Neutrophil (primary cell): ENCODE data around the gene C1RL.
"Not testable (repeated sequence)": the region's sequence is repeated elsewhere in the genome, so short reads cannot be mapped to it uniquely, and the experiment has no call there.

Experiments
- H3K27ac ChIP-seq: fragments of 200-600 bp; sonication (generic); 2 replicates; pipeline ENCODE4 v1.5.1; 2016; ENCODE audit warnings: mild to moderate bottlenecking, moderate library complexity
- H3K27me3 ChIP-seq: fragments of 200-600 bp; sonication (generic); 2 replicates; pipeline ENCODE4 v1.6.0; 2016; ENCODE audit warnings: mild to moderate bottlenecking
- H3K36me3 ChIP-seq: fragments of 200-600 bp; sonication (generic); 2 replicates; pipeline ENCODE4 v1.5.1; 2017
- H3K4me1 ChIP-seq, 2 experiments: fragments of 200-600 bp in 1 of 2; sonication (generic) in 1 of 2; 1 replicate in 1 of 2; 2 replicates in 1 of 2; pipeline versions ENCODE4 v1.5.1 to v1.6.1; 2013 to 2016; ENCODE audit warnings: low read depth in 1 of 2, low read length in 1 of 2, mild to moderate bottlenecking in 1 of 2, moderate library complexity in 1 of 2; ENCODE audit not compliant: control insufficient read depth in 1 of 2, insufficient read depth in 1 of 2
- H3K4me3 ChIP-seq, 2 experiments: fragments of 200-600 bp in 1 of 2; sonication (generic) in 1 of 2; 1 replicate in 1 of 2; 2 replicates in 1 of 2; pipeline ENCODE4 v1.5.1; 2013 to 2016; ENCODE audit warnings: low read depth in 1 of 2, low read length in 1 of 2, mild to moderate bottlenecking in 1 of 2, moderate library complexity in 1 of 2
- H3K9me3 ChIP-seq: fragments of 200-600 bp; sonication (generic); 2 replicates; pipeline ENCODE4 v1.5.1; 2016
- CTCF ChIP-seq: fragments of 200-600 bp; sonication (generic); IDR thresholded peaks from 2 replicates; pipeline ENCODE4 v1.5.1; 2016; ENCODE audit warnings: antibody characterized with exemption

C1RL gene

GRCh38 chr12:7108003-7108795 lies 815 bp downstream of the C1RL start:
- Histone ChIP-seq H3K36me3 (peaks cover 18% of the 10 kb centered on the region), H3K4me1 (peaks cover 56 to 74% of the 10 kb centered on the region in 2 experiments), H3K27me3 (no peaks in the 10 kb centered on the region), H3K4me3 (peak overlapping the region; percentile 94 to 99), H3K9me3 (no peaks in the 10 kb centered on the region), H3K27ac (peak overlapping the region; percentile 97)
- no peak for TF ChIP-seq CTCF

GRCh38 chr12:7107636-7108002 lies 1.4 kb downstream of the C1RL start:
- TF ChIP-seq CTCF: no peak
- peaks cover 55 to 74% of the 10 kb centered on the region in 2 experiments for H3K4me1 ChIP-seq
- peak overlapping the region; percentile 97 for H3K27ac ChIP-seq
- no peaks in the 10 kb centered on the region for H3K9me3 ChIP-seq
- H3K36me3 ChIP-seq: peaks cover 23% of the 10 kb centered on the region
- H3K27me3 ChIP-seq: no peaks in the 10 kb centered on the region
- peak overlapping the region; percentile 94 to 99 for H3K4me3 ChIP-seq

- H3K36me3 ChIP-seq: peaks cover 27% of the 10 kb centered on the region
- peaks cover 53 to 76% of the 10 kb centered on the region in 2 experiments for H3K4me1 ChIP-seq
- not testable (repeated sequence) for H3K9me3 ChIP-seq, H3K27me3 ChIP-seq
- H3K27ac ChIP-seq: peak overlapping the region; percentile 97
- peak overlapping the region; percentile 94 to 99 for H3K4me3 ChIP-seq
These were observed 1.8 kb downstream of the C1RL start for GRCh38 chr12:7107181-7107580.

GRCh38 chr12:7106082-7106481 lies 2.9 kb downstream of the C1RL start:
- peaks cover 38% of the 10 kb centered on the region for H3K36me3 ChIP-seq
- H3K4me3 ChIP-seq: peak overlapping the region; percentile 94 to 99
- no peaks in the 10 kb centered on the region for H3K27me3 ChIP-seq
- TF ChIP-seq CTCF: no peak
- H3K9me3 ChIP-seq: no peaks in the 10 kb centered on the region
- peaks cover 53 to 76% of the 10 kb centered on the region in 2 experiments for H3K4me1 ChIP-seq
- H3K27ac ChIP-seq: peak overlapping the region; percentile 97

- peak overlapping the region; percentile 41 for H3K27ac ChIP-seq
- no peaks in the 10 kb centered on the region for H3K27me3 ChIP-seq
- peaks cover 58% of the 10 kb centered on the region for H3K36me3 ChIP-seq
- H3K9me3 ChIP-seq: no peaks in the 10 kb centered on the region
- peaks cover 37 to 65% of the 10 kb centered on the region in 2 experiments for H3K4me1 ChIP-seq
- TF ChIP-seq CTCF: no peak
- no peak overlapping the region for H3K4me3 ChIP-seq
These were observed 5.0 kb downstream of the C1RL start for GRCh38 chr12:7103837-7104584.

GRCh38 chr12:7102582-7102981 lies 6.4 kb downstream of the C1RL start:
- Histone ChIP-seq H3K36me3 (peaks cover 71% of the 10 kb centered on the region), H3K27ac (peak overlapping the region; percentile 41), H3K9me3 (no peaks in the 10 kb centered on the region), H3K27me3 (no peaks in the 10 kb centered on the region), H3K4me1 (peaks cover 31 to 58% of the 10 kb centered on the region in 2 experiments), H3K4me3 (no peak overlapping the region)
- TF ChIP-seq CTCF: no peak
